LNCAP (cell line): ENCODE results near the gene ATG16L1.

Source experiments
- TF ChIP-seq, protein P1 (sequence below): fragments of 450-650 bp; IDR thresholded peaks from 2 replicates; pipeline ENCODE4 v1.5.1; 2017; ENCODE audit warnings: mild to moderate bottlenecking

The ATG16L1 gene

DNA sequence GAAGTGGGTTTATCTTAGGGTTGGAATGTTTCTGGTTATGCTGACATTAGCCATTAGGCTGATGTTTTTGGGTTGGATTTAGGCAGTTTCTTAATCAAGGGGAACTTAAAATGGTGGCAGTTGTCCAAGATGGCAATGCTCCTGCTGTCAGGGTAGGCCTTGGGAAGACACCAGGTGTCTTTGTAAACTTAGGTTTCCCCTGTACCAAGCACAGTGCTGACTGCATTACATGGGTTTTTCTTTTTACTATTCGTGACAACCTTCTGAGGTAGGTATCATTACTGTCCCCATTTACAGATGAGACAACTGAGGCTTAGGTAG is 528 bp upstream of the ATG16L1 start:
- TF ChIP-seq, protein P1, sequence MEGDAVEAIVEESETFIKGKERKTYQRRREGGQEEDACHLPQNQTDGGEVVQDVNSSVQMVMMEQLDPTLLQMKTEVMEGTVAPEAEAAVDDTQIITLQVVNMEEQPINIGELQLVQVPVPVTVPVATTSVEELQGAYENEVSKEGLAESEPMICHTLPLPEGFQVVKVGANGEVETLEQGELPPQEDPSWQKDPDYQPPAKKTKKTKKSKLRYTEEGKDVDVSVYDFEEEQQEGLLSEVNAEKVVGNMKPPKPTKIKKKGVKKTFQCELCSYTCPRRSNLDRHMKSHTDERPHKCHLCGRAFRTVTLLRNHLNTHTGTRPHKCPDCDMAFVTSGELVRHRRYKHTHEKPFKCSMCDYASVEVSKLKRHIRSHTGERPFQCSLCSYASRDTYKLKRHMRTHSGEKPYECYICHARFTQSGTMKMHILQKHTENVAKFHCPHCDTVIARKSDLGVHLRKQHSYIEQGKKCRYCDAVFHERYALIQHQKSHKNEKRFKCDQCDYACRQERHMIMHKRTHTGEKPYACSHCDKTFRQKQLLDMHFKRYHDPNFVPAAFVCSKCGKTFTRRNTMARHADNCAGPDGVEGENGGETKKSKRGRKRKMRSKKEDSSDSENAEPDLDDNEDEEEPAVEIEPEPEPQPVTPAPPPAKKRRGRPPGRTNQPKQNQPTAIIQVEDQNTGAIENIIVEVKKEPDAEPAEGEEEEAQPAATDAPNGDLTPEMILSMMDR = no peak

DNA sequence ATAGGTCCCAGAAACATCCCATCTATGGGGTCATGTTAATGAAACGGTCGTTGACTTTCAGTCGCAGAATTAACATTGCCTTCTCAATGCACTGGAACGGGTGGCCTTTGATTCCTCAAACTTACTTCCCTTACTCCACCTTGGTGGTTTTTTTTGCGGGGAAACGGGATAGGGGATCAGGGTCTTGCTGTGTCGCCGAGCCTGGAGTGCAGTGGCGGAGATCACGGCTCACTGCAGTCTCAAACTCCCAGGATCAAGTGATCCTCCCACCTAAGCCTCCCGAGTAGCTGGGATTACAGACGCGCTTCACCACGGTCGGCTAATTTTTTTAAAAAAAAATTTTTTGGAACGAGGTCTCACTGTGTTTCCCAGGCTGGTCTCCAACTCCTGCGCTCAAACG is 754 bp downstream of the ATG16L1 start:
- TF ChIP-seq, protein P1 = no peak

DNA sequence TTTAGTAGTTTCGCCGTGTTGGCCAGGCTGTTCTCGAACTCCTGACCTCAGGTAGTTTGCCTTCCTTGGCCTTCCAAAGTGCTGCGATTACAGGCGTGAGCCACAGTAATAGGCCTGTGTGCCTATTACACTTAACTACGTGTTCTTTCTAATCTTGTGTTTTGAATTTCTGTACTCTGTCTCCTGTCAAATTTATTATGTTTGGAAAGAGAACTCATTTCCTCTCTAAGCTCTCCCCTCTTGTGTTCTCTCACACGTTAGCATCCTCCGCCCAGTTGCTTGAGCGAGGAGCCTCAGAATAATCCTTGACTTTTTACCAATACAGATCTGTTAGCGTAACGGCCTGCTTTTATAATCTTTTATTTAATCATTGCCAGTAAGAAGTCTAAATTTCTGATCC is 3.7 kb downstream of the ATG16L1 start:
- TF ChIP-seq, protein P1 = no peak

DNA sequence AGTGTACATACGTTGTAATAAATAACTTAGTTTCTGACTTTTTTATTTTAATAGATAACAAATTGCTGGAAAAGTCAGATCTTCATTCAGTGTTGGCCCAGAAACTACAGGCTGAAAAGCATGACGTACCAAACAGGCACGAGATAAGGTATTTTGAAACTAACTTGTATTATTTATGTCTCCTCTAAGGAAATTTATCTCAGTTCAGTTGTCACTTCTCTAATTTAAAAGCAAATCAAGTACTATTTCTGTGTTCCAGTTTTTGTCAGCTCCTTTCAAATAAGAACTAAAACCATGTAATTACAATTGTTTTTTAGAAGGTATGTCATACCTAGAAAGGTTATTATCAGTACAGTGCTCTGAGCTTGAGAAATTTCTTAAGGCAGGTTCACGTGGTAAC is 4.6 kb downstream of the ATG16L1 start:
- TF ChIP-seq, protein P1 = no peak

DNA sequence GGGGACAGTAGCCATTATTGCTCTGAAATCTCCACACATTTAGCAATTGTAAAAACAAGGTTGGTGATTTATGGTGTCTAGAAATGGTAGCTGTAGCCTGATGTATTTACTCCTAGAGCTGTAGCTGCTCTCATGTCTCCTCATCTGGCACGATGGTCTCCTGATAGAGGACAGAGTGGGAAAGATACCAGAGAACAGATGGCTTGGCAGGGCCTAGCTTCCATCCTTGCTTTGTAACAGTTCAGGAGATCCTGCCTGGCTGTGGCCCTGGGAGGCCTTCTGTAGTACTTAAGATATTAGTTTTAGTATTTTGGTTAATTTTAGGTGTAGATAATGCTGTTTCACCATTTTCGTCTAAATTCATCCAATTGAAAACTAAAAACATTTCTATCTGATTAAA is 6.7 kb downstream of the ATG16L1 start:
- TF ChIP-seq, protein P1 = no peak

DNA sequence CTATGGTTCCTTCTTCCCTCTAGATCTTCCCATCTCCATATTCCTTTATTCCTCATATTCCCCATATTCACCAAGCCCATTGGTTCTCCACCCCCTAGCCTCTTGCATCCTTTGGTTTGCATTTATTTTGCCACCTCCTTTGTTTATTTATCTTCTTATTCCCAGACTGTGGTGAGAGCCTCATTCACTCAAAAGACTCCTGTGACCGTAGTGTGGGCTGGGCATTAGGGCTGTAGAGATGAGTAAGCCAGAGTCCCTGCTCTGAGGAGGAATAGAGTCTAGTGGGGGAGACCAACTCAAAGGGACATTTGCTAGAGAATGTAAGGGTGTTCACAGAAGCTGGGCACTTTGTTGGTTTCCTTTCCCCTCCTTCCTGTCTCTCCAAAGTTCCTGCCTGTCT is 8.3 kb downstream of the ATG16L1 start:
- TF ChIP-seq, protein P1 = no peak

DNA sequence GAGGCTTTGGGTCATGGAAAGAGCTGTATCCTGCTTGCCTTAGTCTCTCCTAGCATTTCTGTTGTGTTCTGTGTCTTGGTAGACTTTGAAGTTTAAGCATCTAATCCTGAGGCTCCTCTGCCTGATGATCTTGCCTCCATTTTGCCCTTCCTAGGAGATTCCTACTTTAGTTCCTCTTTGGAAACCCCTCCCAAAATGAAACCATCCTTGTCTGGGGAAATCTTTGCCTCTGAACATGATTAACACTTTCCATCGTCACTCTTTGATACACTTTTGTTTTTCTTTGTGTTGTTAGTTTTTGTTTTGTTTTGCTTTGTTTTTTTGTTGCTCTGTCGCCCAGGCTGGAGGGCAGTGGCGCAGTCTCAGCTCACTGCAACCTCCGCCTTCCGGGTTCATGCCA is 9.2 kb downstream of the ATG16L1 start:
- TF ChIP-seq, protein P1 = no peak

DNA sequence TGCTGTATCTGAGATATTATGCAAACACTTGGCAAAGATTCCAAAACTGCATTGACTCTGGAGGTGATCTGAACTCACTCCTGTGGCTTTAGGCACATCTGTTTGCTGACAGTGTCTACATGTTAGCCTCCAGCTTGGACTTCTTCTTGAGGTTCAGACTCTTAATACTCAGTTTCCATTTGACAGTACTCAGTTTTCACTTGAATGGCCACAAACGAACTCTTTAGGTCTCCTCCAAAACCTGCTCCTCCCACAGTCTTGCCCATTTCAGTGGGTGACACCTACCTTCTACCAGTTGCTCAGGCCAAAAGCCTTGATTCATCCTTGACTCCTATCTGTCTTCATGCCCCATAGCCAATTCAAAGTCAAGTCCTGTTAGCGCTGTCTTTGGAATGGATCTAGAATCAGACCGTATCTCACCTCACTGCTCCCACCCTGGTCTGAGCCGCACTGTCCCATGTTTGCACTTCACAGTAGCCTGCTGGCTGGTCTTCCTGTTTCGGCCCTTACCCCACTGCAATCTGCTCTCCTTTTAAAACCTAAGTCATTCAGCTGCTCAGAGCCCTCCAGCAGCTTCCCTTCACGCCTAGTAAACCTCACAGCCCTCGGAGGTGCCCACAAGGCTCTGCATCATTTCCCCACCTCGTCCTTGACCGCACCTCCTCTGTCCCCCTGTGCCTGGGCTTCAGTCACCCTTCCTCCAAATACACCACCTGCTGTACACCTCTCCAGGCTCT is 10.5 kb downstream of the ATG16L1 start:
- TF ChIP-seq, protein P1 = no peak
